ENCODE results near the gene STXBP2.

DNA sequence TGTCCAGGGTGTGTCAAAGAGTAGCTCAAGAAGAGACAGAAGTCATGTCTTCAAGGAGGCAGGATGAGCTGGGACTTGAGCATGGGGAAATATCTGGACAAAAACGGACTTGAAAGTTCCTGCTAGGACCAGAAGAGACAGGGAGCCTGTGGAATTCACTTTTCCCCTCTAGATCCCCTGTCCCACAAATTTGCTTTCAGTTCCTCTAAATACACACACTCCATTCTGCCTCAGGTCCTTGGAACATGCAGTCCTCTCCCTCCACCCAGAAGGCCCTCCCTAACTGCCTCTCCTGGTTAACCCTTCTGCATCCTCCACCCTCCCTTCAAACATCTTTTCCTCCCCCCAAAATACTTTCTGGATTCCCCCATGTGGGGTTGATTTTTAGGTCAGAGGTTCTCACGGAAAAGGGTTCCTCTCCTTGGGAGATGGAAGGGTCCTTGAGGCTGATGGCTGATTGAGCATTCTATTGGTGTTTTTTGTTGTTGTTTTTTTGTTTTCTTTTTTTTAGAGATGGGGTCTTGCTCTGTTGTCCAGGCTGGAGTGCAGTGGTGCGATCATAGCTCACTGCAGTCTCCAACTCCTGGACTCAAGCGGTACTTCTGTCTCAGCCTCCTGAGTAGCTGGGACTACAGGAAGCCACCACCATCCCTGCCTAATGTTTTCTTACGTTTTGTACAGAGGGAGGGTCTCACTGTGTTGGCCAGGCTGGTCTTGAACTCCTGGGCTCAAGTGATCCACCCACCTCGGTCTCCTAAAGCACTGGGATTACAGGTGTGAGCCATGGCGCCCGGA is 25.0 kb downstream of the STXBP2 start:
- TF ChIP-seq, protein P1, sequence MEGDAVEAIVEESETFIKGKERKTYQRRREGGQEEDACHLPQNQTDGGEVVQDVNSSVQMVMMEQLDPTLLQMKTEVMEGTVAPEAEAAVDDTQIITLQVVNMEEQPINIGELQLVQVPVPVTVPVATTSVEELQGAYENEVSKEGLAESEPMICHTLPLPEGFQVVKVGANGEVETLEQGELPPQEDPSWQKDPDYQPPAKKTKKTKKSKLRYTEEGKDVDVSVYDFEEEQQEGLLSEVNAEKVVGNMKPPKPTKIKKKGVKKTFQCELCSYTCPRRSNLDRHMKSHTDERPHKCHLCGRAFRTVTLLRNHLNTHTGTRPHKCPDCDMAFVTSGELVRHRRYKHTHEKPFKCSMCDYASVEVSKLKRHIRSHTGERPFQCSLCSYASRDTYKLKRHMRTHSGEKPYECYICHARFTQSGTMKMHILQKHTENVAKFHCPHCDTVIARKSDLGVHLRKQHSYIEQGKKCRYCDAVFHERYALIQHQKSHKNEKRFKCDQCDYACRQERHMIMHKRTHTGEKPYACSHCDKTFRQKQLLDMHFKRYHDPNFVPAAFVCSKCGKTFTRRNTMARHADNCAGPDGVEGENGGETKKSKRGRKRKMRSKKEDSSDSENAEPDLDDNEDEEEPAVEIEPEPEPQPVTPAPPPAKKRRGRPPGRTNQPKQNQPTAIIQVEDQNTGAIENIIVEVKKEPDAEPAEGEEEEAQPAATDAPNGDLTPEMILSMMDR (IDR thresholded peaks at IDR 0.05; ENCODE audit: low read length), result no peak
- no peak for TF ChIP-seq EZH2 (optimal IDR thresholded peaks at IDR 0.05; ENCODE audit: low read depth, low read length)

Measured in MM.1S (cell line).